ENCODE results near the gene PILRB.
"Not testable (repeated sequence)": the region's sequence is repeated elsewhere in the genome, so short reads cannot be mapped to it uniquely, and the experiment has no call there.

The PILRB gene

GRCh38 chr7:100356416-100357068 lies 1.4 kb upstream of the PILRB start:
- DNase-seq (ENCODE audit: low read depth in 2 of 2) = no peak

DNA sequence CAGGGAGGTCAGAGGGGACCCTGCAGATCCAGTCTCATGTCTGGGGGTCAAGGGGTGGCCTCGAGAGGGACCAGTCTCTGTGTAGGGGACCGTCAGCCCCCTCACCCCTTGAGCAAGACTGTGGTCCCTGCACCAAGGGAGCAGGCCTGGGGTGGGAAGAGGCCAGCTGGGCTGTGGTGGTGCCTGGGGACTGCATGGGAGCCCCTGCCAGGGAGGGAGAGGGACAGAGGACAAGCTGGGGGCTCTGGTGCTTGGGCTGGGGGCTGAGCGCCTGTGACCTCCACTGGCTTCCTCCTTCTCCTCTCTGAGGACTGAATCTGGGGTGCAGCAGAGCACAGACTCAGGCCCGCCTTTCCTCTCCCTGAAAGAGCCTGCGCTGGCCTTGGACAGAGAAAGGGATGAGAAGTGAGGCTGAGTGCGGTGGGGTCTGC lies 771 bp upstream of the PILRB start:
- DNase-seq (ENCODE audit: low read depth in 2 of 2) = no peak

- DNase-seq (ENCODE audit: low read depth in 2 of 2) = no peak
Observed at GRCh38 chr7:100358857-100359212, 918 bp downstream of the PILRB start.

DNA sequence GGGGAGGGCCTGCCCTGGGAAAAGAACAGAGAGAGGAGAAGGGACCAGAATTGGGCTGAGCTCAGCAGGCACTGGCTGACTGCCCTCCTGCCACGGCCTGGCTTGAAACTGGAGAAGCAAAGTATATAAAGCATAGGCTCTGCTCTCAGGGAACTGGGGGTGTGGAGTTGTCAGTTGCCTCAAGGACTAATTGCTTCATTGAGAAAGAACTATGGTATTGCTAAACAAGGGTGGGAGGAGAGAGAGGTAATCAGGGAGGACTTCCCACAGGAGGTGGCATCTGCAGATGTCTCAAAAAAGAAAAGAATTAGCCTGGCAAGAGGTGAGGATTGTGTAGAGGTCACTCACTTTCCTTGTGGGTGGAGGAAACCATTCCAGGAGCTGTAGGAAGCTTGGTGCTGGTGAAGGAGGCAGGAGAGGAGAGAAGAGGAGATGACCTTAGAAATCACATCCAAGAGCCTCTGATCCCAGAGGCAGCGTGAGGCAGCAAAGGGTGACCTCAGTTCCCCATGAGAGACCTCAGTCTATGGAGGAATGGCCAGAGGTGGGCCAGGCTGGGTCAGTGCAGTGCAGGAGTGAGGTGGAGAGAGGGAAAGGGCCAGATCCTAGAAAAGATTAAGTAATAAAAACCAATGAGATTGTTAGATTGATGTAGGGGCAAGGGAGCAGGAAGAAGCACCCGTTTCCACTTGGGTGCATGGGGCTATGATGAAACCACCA lies 2.4 kb downstream of the PILRB start:
- DNase-seq (ENCODE audit: low read depth in 2 of 2) = no peak

- DNase-seq (ENCODE audit: low read depth in 2 of 2) = no peak
Observed at GRCh38 chr7:100363098-100363497, 5.2 kb downstream of the PILRB start.

GRCh38 chr7:100363797-100364196 lies 5.9 kb downstream of the PILRB start:
- not testable (repeated sequence) for DNase-seq (ENCODE audit: low read depth in 2 of 2)

DNA sequence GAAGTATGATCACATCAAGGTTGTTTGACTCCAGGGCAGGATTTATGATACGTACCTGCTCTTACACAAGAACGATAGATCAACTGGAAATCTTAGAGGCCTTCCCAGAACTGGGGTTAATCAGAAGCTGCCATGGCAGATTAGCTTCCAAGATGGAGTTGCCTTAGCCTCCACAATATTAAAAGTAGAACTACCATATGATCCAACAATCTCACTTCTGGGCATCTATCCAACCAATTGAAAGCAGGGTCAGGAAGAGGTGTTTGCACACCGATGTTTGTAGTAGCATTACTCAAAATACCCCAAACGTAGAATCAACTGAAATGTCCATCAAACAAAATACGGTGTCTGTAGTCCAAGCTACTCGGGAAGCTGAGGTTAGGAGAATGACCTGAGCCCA lies 6.6 kb downstream of the PILRB start:
- DNase-seq (ENCODE audit: low read depth in 2 of 2) = no peak

- not testable (repeated sequence) for DNase-seq (ENCODE audit: low read depth in 2 of 2)
Observed at GRCh38 chr7:100365998-100366367, 8.1 kb downstream of the PILRB start.

DNA sequence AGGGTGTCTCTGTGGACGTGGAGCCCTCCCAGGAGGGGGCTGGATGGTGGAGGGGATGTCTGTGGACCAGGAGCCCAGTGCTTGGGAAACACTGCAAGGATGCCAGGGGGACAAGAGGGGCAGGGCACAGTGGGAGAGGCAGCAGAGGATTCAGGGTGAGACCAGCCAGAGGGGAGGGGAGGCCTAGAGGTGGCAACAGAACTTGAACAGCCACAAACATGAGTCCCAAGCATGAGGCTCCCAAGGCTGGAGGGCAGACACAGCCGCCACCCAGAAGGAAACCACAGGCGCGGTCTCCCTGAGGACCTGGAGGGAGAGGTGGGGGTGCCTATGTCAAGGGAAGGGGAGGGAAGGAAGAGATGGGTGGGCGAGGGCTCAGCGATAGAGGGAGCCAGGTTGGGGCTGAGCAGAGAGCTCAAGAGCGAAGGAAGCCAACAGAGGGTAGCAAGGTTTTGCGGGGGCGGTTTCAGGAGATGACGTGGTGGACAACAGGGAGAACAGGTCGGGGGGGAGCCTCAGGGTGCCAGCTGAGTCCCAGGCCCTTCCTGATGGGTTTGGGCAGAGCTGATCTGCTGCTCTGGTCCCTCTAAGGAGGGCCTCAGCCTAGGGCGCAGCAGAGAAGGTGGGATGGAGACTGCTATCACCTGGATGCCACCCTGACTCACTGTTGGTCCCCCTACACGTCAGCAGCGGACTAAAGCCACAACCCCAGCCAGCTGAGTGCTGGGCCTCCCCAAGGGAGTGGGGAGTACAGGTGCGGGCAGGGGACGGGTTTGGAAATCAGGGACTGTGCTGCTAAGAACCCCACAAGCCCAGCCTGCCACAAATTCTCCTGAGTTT lies 8.7 kb downstream of the PILRB start:
- DNase-seq (ENCODE audit: low read depth in 2 of 2) = no peak

DNA sequence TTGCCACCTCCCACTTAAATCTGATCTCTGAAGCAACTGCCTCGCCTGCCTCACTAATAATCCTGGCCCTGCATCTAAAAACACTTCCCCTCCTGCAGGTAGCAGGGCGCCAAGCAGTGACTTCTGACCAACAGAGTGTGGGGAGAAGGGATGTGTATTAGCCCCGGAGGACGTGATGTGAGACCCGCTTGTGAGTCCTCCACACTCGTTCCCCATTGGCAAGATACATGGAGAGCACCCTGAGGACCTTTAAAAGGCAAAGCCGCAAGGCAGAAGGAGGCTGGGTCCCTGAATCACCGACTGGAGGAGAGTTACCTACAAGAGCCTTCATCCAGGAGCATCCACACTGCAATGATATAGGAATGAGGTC lies 9.3 kb downstream of the PILRB start:
- no peak for DNase-seq (ENCODE audit: low read depth in 2 of 2)

GRCh38 chr7:100367676-100368613 lies 10.0 kb downstream of the PILRB start:
- no peak for DNase-seq (ENCODE audit: low read depth in 2 of 2)

- DNase-seq (ENCODE audit: low read depth in 2 of 2) = no peak
Observed at GRCh38 chr7:100369105-100369504, 11.2 kb downstream of the PILRB start.

DNA sequence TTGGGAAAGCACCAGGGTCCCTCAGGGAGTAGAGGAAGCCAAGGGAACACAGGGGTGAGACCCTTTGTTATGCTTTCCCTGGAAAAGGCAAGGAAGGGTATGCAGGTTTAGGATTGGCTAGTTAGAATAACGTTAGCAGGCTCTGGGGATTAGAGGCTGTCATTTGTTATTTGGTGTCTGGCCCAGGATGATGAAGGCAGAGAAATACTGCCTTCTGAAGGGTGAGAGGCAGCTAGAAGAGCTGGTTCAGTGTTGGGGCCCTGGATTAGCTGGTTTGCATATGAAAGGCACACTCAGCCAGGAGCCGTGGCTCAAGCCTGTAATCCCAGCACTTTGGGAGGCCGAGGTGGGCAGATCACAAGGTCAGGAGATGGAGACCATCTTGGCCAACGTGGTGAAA lies 12.4 kb downstream of the PILRB start:
- no peak for DNase-seq (ENCODE audit: low read depth in 2 of 2)

GRCh38 chr7:100370746-100371145 lies 12.8 kb downstream of the PILRB start:
- no peak for DNase-seq (ENCODE audit: low read depth in 2 of 2)

DNA sequence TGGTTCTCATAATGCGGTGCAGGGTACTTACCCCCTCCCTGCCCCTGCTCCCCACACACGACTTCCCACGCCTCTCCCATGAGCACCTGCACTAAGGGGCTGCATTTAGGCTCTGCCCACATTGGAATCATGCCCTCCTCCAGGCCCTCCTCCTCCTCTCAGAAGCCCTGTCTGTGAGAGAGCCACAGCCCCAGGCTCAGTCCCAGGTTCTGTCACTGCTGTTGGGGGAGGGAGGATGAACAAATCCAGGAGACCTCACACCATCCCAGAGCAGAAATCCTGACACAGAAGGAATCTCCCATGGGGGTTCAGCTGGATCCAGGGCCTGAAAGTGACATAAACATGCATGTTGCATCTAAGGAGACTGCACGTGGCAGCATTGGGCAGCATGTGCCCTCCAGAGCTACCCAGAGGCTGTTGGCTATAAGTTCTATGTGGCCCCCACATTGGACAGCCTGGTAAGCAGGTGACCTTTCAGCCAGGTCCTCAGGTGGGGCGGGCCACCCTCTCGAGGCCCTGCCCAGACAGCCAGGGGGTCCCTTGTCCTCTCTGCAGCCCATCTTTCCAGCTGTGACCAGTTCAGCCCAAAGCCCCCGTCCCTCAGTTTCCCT lies 13.7 kb downstream of the PILRB start:
- DNase-seq (ENCODE audit: low read depth in 2 of 2) = no peak

DNA sequence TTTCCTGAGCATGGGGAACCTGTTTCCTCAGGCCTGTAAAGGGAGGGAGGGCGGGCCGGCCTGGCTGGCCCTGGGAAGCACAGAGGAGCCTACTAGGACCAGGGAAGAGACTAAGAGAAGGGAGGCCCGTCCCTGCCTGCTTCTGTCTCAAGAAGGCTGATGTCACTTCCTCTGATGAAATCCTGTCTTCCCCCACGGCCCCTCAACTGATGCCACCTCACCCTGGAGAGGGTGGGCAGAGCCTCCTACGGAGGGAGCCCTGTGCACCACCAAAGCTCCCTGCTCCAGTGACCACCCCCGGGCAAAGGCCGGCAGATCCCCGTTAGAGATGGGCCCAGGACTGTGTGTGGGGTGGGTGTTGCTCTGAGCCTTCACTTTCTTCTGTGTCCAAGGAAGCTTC lies 14.3 kb downstream of the PILRB start:
- DNase-seq (ENCODE audit: low read depth in 2 of 2) = no peak

GRCh38 chr7:100372694-100373093 lies 14.8 kb downstream of the PILRB start:
- DNase-seq (ENCODE audit: low read depth in 2 of 2) = no peak

- DNase-seq (ENCODE audit: low read depth in 2 of 2) = no peak
Observed at GRCh38 chr7:100373261-100373831, 15.4 kb downstream of the PILRB start, which contains the start of gene PILRA. Gene PILRA (plus strand): TSS chr7:100373487. CDS start chr7:100373657, 170 bp downstream.

DNA sequence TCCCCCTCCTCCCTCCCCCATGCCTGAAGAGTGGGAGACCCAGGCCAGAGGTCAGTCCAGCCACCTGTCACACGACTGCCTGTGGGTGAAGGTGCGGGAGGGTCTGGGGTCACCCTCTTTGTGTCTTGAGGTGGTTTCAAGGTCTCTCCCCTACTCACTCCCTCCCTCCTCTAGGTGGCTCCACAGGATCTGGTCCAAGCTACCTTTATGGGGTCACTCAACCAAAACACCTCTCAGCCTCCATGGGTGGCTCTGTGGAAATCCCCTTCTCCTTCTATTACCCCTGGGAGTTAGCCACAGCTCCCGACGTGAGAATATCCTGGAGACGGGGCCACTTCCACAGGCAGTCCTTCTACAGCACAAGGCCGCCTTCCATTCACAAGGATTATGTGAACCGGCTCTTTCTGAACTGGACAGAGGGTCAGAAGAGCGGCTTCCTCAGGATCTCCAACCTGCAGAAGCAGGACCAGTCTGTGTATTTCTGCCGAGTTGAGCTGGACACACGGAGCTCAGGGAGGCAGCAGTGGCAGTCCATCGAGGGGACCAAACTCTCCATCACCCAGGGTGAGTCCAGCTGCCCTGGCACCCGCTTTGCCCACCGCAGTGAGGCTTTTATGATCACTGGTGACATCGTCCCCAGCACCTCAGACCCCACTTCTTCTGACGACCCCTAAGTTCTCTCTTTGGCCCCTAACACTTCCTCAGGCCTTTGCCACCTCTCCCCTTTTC lies 16.1 kb downstream of the PILRB start:
- not testable (repeated sequence) for DNase-seq (ENCODE audit: low read depth in 2 of 2)

- no peak for DNase-seq (ENCODE audit: low read depth in 2 of 2)
Observed at GRCh38 chr7:100374601-100375000, 16.7 kb downstream of the PILRB start.

Measured in stimulated activated CD4-positive, alpha-beta T cell treated with anti-CD3 and anti-CD28 coated beads, Interleukin-12 subunit alpha, Interleukin-12 subunit beta, amount 100 ng/mL, for 24 hours (primary cell).